Spinal cord (tissue), 10 donors: ENCODE data around the gene RITA1. TPM values are rescaled to one million over a fixed set of nuclear protein-coding genes. Genes with fewer than 3 reads are reported as not detected.
A peak's percentile ranks its signal among the peaks of the same experiment; 100 is the strongest.

Experiments used
- DNase-seq, 6 donors: peaks; one replicate each; pipeline versions ENCODE4 v3.0.0 to v3.0.0-alpha.2; 2013 to 2015; ENCODE audit warnings: low spot score in 6 of 6, low read depth in 4 of 6
- H3K27ac ChIP-seq: one replicate; pipeline ENCODE4 v1.5.1; 2013; ENCODE audit warnings: low read depth, low read length, control low read depth
- H3K27me3 ChIP-seq: one replicate; pipeline ENCODE4 v1.6.1; 2013; ENCODE audit warnings: low read length; ENCODE audit not compliant: control insufficient read depth, insufficient read depth
- H3K36me3 ChIP-seq: one replicate; pipeline ENCODE4 v1.6.1; 2013; ENCODE audit warnings: low read length; ENCODE audit not compliant: control insufficient read depth, insufficient read depth
- H3K4me1 ChIP-seq: one replicate; pipeline ENCODE4 v1.6.1; 2013; ENCODE audit warnings: low read length; ENCODE audit not compliant: control insufficient read depth, insufficient read depth
- H3K4me3 ChIP-seq: one replicate; pipeline ENCODE4 v1.5.1; 2013; ENCODE audit warnings: low read depth, low read length, control low read depth
- H3K9me3 ChIP-seq: one replicate; pipeline ENCODE4 v1.6.1; 2013; ENCODE audit warnings: low read length; ENCODE audit not compliant: control insufficient read depth, insufficient read depth
- WGBS: methylation state at CpG from one replicate; pipeline ENCODE4 v1.1.5; 2013; ENCODE audit warnings: missing lambda C conversion rate; ENCODE audit not compliant: insufficient coverage; 5-methylcytosine and 5-hydroxymethylcytosine counted together
- polyA plus RNA-seq, 2 donors: library from polyadenylated mRNA; unstranded; fragments of 120-200 nt; gene quantifications; one replicate each; pipeline ENCODE4 v1.2.1, GENCODE V29; 2013; ENCODE audit not compliant: insufficient read length in 2 of 2
- total RNA-seq, 2 donors: library from RNA; depleted of rRNA in 1 of 2; stranded (reverse); fragments of 120-200 nt in 1 of 2; fragments of >200 nt in 1 of 2; gene quantifications; one replicate each; pipeline versions ENCODE4 v1.2.3 to v1.2.4, GENCODE V29; 2013 to 2014
- donor health status: healthy.

The RITA1 gene
- total and polyA plus RNA-seq, 4 donors: 11.7 to 32.1 (median 28.6) TPM

DNA sequence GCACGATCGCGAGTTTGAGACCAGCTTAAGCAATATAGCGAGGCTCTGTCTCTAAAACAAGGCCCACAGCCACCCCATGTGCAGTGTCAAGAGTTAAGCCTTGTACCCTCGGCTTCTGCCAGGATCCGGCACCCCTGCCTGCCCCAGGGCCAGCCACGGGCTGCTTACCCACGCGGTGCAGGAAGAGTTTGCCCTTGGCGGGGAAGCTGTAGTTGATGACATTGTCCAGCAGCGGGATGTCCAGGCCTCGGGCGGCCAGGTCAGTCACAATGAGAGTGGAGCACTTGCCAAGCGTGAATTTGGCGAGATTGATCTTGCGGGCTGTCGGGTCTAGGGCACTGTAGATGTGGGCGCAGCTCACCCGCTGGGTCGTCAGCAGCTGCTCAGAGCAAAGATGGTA lies 13.3 kb upstream of the RITA1 start:
- Histone ChIP-seq H3K9me3 (peaks cover 4% of the 10 kb centered on the region), H3K27me3 (no peaks in the 10 kb centered on the region), H3K36me3 (peaks cover 93% of the 10 kb centered on the region), H3K27ac (no peak overlapping the region), H3K4me3 (no peak overlapping the region), H3K4me1 (no peaks in the 10 kb centered on the region)
- WGBS: 95% methylated on average over 20 of the region's 20 CpGs
- no peak for DNase-seq

DNA sequence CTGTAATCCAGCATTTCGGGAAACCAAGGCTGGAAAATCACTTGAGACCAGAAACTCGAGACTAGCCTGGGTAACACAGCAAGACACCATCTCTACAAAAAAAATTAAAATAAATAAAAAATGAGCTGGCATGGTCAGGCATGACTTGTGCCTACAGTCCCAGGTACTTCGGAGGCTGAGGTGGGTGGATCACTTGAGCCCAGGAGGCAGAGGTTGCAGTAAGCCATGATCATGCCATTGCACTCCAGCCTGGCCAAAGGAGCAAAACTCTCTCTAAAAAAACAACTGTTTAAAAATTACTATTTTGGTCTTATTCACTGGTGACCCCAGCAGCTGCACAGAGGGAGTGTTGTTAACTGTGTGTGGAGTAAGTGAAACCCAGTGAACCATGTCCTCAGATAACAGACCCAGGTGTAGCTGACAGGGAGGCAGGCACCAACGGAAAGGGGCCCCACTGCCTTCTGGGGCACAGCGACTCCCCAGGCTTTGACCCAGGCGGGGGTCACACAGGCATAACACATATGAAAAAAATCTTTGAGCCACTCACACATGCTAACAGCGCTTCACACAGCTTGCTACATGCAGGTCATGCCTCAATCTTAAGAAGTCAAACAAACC lies 12.3 kb upstream of the RITA1 start:
- H3K4me1 ChIP-seq: no peaks in the 10 kb centered on the region
- peaks cover 7% of the 10 kb centered on the region for H3K9me3 ChIP-seq
- DNase-seq: no peak
- peaks cover 92% of the 10 kb centered on the region for H3K36me3 ChIP-seq
- H3K27ac ChIP-seq: no peak overlapping the region
- WGBS: 86% methylated on average over 4 of the region's 7 CpGs
- no peak overlapping the region for H3K4me3 ChIP-seq
- H3K27me3 ChIP-seq: no peaks in the 10 kb centered on the region

DNA sequence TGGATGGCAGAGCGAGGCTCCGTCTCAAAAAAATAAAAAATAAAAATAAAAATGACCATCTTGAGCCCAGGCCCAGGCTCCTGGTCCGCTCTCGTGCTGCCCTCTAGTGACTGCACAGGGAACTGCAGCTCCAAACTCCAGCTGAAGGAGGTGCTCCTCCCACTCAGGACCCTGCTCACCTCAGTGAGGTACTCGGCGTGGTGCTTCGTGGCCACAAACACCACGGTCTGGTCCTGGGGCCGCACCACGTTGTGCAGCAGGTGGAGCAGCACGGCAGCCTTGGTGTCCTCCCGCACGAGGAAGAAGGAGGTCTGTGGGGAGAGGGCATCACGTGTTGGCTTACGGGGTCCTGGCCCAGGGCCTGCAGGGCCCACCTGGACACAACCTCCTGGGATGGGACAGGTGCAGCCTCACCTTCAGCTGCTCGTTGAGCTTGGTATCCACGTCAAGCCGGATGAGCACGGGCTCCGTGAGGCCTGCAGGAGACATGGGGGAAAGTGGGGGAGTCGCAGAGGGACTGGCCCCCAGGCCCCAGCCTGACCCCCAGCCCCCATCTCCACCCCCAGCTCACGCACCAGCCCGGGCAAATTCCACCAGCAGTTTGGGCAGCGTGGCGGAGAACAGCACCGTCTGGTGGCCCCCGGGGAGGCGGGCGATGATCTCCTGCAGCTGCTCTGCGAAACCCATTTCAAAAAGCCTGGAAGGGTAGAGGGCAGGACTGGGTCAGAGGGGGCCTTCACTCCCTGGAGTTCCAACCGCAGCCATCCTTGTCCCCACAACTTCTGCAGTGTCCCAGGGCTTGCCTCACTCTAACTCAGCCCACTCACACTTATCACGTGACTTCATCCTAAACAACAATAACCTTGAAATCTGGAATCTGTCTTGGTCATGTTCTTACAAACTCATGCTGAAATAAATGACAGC lies 10.8 kb upstream of the RITA1 start:
- Histone ChIP-seq H3K27ac (no peak overlapping the region), H3K4me1 (no peaks in the 10 kb centered on the region), H3K9me3 (peaks cover 7% of the 10 kb centered on the region), H3K27me3 (no peaks in the 10 kb centered on the region), H3K4me3 (no peak overlapping the region), H3K36me3 (peaks cover 92% of the 10 kb centered on the region)
- peak in 2 of 6 donors; percentile 81 to 90 for DNase-seq
- WGBS: 55% methylated on average over 21 of the region's 32 CpGs

DNA sequence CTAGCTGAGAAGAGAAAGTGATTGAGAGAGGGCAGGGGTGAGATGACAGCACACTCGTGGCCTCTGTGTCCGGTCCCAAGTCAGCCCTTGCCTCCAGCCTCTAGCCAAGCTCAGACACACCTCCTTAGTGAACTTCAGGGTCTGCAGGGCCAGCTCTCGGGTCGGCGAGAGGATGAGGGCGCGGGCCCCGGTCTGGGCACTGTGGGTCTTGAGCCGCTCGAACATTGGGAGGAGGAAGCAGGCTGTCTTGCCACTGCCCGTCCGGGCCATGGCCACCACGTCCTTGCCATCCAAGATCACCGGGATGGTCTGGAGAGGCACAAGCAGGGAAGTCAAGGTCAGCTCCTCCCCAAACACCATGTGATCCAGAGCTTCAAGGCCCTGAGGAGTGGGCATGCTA lies 6.5 kb upstream of the RITA1 start:
- 96% methylated on average over 14 of the region's 14 CpGs for WGBS
- Histone ChIP-seq H3K36me3 (peaks cover 65% of the 10 kb centered on the region), H3K27me3 (no peaks in the 10 kb centered on the region)

DNA sequence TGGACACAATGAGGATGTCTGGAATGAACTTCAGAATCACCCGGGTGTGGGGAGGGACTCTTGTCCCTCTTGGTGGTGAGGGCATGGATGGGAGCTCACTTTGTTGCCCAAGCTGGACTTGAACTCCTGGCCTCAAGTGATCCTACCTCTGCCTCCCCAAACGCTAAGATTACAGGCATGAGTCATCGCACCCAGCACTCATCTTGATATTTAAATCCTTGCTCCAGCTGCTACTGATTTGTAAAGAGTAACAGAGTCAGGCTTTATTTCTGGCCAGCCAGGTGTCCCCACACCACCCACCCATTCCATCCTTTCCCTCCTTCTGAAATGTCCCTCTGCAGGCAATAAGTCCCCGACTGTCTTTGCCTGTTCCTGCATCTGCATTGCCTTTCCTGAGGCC lies 5.2 kb upstream of the RITA1 start:
- no peak for DNase-seq
- Histone ChIP-seq H3K4me1 (peaks cover 9% of the 10 kb centered on the region), H3K36me3 (peaks cover 52% of the 10 kb centered on the region), H3K27me3 (no peaks in the 10 kb centered on the region), H3K4me3 (no peak overlapping the region), H3K9me3 (peaks cover 7% of the 10 kb centered on the region), H3K27ac (no peak overlapping the region)
- no CpG with 5 or more reads among the region's 4 CpGs for WGBS

More for the DNA sequence above, 6.5 kb upstream of the RITA1 start:
- no peak for DNase-seq
- Histone ChIP-seq H3K4me1 (no peaks in the 10 kb centered on the region), H3K27ac (no peak overlapping the region), H3K4me3 (no peak overlapping the region), H3K9me3 (peaks cover 7% of the 10 kb centered on the region)

DNA sequence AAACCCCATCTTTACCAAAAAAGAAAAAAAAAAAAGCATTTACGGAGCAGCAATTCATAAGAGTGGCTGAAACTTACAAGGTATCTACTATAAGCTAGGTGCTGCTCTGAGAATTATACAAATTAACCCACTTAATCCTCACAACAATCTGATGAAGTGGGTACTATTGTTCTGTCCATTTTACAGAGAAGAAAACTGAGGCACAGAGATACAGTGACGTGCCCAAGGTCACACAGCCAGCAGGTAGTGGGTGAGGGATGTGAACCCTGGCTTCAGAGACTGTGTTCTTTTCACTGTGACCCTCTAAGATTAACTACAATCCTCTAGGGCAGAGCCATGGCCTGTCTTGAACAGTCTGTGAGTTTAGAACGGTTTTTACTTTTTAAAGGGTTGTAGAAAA lies 3.5 kb upstream of the RITA1 start:
- Histone ChIP-seq H3K27ac (no peak overlapping the region), H3K36me3 (peaks cover 47% of the 10 kb centered on the region), H3K27me3 (no peaks in the 10 kb centered on the region), H3K4me1 (peaks cover 20% of the 10 kb centered on the region), H3K9me3 (peaks cover 6% of the 10 kb centered on the region), H3K4me3 (no peak overlapping the region)
- DNase-seq: no peak
- no CpG with 5 or more reads among the region's 3 CpGs for WGBS

DNA sequence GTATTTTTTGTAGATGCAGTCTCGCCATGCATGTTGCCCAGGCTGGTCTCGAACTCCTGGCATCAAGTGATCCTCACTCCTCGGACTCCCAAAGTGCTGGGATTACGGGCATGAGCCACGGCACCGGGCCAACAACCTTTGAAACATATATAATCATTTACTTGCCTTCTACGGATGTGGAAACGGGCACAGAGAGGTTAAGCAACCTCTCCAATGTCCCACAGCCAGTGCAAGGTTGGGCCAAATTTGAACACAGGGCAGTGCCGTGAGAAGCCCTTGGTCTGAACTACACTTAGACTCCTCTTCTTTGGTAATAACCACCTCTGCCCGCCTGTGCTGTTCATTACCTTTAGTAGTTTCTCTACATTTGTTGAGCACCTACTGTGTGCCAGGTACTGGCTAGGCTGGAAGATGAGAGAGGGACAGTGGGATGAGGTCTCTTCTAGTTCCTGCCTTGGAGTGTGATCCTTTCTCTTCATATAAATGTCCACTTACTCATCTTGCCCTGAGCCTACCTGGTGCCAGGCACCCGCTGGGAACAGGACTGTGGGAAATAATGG lies 2.4 kb upstream of the RITA1 start:
- 97% methylated on average over 8 of the region's 11 CpGs for WGBS
- DNase-seq: no peak

DNA sequence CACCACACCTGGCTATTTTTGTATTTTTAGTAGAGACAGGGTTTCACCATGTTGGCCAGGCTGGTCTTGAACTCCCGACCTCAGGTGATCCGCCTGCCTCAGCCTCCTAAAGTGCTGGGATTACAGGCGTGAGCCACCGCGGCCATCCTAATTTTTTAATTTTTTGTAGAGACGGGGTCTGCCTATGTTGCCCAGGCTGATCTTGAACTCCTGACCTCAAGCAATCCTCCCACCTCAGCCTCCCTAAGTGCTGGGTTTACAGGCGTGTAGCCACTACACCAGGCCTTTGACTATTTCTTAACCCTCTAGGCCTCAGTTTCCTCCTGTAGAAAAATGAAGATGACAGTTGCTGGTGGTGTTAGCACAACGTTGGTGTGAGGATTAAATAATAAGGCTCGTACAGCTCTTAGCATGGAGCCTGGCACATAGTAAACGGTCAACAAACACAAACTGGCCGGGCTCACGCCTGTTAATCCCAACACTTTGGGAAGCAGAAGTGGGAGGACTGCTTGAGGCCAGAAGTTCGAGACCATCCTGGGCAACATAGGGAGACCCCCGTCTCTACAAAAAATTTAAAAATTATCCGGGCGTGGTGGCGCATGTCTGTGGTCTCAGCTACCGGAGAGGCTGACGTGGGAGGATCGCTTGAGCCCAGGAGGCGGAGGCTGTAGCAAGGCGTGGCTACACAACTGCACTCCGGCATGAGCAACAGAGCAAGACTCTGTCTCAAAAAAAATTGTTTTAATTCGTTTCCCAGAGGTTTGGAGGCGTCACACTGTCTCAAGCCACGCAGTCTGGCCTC lies 1.2 kb upstream of the RITA1 start:
- DNase-seq: no peak
- Histone ChIP-seq H3K9me3 (no peaks in the 10 kb centered on the region), H3K4me3 (peak overlapping the region; percentile 83), H3K36me3 (peaks cover 29% of the 10 kb centered on the region), H3K27me3 (no peaks in the 10 kb centered on the region), H3K27ac (peak overlapping the region; percentile 95), H3K4me1 (peaks cover 26% of the 10 kb centered on the region)
- 44% methylated on average over 25 of the region's 26 CpGs for WGBS

More for the DNA sequence above, 2.4 kb upstream of the RITA1 start:
- Histone ChIP-seq H3K27ac (no peak overlapping the region), H3K4me1 (peaks cover 26% of the 10 kb centered on the region), H3K27me3 (no peaks in the 10 kb centered on the region), H3K36me3 (peaks cover 36% of the 10 kb centered on the region), H3K4me3 (no peak overlapping the region), H3K9me3 (no peaks in the 10 kb centered on the region)

DNA sequence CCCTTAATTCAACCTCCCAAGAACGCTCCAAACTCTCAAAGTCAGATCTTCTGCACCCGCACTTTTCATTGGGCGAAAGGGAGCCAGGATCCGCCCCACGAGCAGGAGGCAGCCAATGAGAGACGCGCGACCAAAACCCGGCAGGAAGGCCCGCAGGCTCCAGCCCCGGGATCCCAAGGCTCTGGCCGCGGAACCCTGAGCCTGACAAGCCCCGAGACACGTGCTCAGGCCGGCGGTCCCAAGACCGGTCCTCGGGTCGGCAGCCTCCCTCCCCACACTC lies 681 bp upstream of the RITA1 start:
- no peaks in the 10 kb centered on the region for H3K27me3 ChIP-seq
- H3K27ac ChIP-seq: peak overlapping the region; percentile 95
- 0% methylated on average over 20 of the region's 20 CpGs for WGBS
- peaks cover 26% of the 10 kb centered on the region for H3K36me3 ChIP-seq
- peak; percentile 75 to 96 (median 84) for DNase-seq
- peaks cover 26% of the 10 kb centered on the region for H3K4me1 ChIP-seq
- H3K4me3 ChIP-seq: peak overlapping the region; percentile 83
- no peaks in the 10 kb centered on the region for H3K9me3 ChIP-seq
